ENCODE results near the gene C6orf118.

- TF ChIP-seq CTCF (conservative IDR thresholded peaks at IDR 0.05 in 1 of 2, IDR thresholded peaks at IDR 0.05 in 1 of 2; ENCODE audit: extremely low read depth in 1 of 2, insufficient read depth in 1 of 2, low read depth in 1 of 2, low read length in 2 of 2): no peak
- TF ChIP-seq EZH2 (IDR thresholded peaks at IDR 0.05; ENCODE audit: borderline replicate concordance, low read length): no peak
Observed at GRCh38 chr6:165321150-165321549, 11.7 kb upstream of the C6orf118 start.

Data from mammary epithelial cell (primary cell).